Measurements from ENCODE around the gene CNTN4.

DNA sequence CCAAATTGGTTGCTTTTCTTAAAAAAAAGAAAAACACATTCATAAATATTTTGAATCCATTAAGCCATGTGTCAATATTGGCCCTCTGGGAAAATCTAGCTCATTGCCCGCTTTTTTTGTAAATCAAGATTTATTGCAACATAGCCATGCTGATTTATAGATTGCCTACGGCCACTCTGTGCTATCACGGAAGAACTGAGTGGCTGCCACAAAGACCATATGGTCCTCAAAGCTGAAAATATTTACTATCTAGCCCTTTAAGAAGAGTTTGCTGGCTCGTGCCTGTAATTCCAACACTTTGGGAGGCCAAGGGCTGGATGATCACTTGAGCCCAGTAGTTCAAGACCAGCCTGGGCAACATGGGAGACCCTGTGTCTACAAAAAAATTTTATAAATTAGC, 965.6 kb downstream of the CNTN4 start:
- TF ChIP-seq, protein P1, sequence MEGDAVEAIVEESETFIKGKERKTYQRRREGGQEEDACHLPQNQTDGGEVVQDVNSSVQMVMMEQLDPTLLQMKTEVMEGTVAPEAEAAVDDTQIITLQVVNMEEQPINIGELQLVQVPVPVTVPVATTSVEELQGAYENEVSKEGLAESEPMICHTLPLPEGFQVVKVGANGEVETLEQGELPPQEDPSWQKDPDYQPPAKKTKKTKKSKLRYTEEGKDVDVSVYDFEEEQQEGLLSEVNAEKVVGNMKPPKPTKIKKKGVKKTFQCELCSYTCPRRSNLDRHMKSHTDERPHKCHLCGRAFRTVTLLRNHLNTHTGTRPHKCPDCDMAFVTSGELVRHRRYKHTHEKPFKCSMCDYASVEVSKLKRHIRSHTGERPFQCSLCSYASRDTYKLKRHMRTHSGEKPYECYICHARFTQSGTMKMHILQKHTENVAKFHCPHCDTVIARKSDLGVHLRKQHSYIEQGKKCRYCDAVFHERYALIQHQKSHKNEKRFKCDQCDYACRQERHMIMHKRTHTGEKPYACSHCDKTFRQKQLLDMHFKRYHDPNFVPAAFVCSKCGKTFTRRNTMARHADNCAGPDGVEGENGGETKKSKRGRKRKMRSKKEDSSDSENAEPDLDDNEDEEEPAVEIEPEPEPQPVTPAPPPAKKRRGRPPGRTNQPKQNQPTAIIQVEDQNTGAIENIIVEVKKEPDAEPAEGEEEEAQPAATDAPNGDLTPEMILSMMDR (IDR thresholded peaks at IDR 0.05 in 8 of 11, conservative IDR thresholded peaks at IDR 0.05 in 3 of 11), result no peak
- no peak for TF ChIP-seq POLR2AphosphoS5 (IDR thresholded peaks at IDR 0.05)

Data from spleen (tissue), 7 donors.